SW 1271 (cell line): ENCODE results near the gene HNRNPM.
"Not testable (repeated sequence)": the region's sequence is repeated elsewhere in the genome, so short reads cannot be mapped to it uniquely, and the experiment has no call there.

ENCODE experiments used
- DNase-seq, 2 experiments: peaks; one replicate each; lab custom pipeline; 2025; lab: John Stamatoyannopoulos, UW

The HNRNPM gene

DNA sequence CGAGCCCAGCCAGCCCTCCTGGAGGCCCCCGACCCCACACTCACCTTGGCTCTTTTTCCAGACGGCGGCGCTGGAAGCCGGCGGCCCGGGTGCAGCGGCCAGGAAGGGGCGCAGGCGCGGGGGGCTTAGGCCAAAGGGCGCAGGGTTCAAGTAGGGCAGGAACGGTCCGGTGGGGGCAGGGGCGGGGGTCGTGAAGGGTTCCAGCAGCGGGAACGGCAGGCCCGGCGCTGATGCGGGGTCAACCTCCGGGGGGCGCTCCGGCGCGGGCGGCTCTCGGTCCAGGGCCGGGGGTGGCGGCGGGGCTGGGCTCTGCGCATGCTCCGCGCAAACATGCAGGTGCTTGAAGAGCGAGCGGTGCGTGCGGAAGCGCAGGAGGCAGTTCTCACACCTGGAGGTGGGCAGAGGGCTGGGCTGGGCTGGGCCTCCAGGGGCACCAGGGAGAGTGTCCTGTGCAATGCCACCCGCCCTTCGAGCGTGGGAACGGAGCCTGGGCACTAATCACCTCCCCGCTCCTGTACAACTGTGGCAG, 66.9 kb downstream of the HNRNPM start:
- no peak for DNase-seq

- DNase-seq, result peak in 1 of 2 experiments; percentile 10
Observed at GRCh38 chr19:8512115-8512967, 67.6 kb downstream of the HNRNPM start.

GRCh38 chr19:8513036-8513686, 68.4 kb downstream of the HNRNPM start:
- DNase-seq, result no peak

DNA sequence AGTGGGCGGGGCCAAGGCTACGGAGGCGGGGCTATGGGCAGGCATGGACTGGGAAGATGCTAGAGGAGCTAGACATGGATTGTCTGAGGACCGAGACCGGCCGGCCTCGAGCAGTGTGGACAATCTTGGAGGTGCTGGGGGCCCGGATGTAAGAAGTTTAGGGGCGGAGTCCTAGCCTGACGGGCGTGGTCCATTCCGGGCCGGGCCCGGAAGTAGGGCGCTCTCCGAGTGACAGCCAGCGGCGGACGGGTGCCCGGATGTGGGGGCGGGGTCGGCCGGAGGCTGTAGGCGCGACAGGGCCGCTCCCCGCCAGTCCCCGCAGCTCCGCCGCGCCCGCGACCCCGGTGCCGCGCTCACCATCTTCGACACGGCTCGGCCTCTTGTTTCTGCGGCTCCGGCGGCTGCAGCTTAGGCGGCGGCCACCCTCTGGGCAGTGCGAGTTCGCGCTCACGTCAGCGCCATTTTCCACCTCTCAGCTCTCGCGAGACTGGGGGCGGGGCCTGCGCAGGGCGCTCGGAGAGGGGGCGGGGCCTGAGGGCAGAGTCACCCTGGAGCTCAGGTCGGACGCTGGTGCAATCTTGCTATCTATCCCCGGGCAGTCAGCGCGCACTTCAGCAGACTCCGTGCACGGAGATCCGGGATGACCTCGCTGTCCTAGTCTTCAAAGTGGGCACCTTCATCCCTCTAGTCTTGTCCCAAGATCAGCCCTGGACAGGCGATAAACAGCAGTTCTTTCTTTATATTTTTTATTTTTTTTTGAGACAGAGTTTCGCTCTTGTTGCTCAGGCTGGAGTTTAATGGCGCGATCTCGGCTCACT, 69.1 kb downstream of the HNRNPM start, which contains the start of gene ZNF414:
Gene ZNF414 (minus strand): TSS at position 481 of the 818 bp plus-strand sequence. CDS start 121 bp downstream, at position 360.
- DNase-seq, result peak; percentile 92 to 97

DNA sequence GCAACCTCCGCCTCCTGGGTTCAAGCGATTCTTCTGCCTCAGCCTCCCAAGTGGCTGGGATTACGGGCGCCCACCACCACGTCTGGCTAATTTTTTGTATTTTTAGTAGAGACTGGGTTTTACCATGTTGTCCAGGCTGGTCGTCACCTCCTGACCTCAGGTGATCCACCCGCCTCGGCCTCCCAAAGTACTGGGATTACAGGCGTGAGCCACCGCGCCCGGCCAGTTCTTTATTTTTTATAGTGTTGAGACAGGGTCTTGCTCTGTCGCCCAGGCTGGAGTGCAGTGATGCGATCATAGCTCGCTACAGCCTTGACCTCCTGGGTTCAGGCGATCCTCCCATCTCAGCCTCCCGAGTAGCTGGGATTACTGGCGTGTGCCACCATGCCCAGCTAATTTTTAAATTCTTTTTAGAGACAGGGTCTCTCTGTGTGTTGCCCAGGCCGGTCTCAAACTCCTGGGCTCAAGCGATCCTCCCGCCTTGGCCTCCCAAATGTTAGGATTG, 69.8 kb downstream of the HNRNPM start:
- not testable (repeated sequence) for DNase-seq

DNA sequence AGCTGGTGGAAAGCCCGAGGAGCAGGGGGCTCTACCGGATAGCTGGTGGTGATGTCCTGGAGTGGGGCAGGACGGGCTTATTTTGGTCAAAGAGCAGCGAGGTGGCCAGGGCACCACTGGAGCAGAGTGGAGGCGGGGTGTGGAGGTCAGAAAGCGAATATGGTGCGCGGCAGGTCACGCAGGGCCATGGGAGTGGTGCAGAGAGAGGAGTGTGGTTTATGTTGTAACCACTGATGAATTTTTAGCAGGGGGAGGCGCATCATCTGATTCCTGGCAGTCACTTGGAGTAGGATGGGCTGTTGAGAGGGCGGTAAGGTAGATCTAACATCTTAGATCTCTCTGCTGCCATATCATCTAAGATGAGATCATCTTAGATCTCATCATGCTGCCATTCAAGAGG, 70.5 kb downstream of the HNRNPM start:
- no peak for DNase-seq

DNA sequence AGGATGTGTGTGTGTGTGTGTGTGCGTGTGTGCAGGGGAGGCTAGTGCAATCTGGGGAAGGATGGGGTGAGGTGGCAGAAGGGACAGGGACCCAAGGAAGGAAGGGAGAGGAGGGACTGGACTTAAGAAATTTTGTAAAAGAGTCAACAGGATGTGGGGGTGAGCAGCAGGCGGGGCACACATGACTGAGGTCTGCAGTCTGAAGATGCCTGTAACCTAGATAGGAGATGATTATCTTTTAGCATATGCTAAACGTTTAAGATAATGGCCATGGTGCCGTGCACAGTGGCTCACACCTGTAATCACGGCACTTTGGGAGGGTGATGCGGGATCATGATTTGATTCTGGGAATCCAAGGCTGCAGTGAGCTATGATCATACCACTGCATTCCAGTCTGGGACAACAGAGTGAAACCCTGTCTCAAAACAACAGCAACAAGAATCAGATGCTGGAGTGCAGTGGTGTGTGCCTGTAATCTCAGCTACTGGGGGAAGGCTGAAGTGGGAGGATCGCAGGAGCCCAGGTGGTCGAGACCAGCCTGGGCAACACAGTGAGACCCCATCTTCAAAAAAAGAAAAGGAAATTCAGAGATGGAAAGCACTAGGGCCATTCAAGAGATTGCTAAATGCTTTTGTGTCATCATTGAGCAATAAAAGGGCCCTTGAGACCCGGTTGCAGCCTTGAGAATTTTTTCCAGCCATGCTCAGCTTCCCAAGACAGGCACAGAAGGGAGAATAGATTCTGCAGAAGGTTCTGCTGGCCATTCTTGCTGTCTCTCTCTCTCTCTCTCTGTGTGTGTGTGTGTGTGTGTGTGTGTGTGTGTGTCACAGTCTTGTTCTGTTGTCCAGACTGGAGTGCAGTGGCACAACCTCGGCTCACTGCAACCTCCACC, 73.0 kb downstream of the HNRNPM start:
- peak in 1 of 2 experiments; percentile 9 for DNase-seq

DNA sequence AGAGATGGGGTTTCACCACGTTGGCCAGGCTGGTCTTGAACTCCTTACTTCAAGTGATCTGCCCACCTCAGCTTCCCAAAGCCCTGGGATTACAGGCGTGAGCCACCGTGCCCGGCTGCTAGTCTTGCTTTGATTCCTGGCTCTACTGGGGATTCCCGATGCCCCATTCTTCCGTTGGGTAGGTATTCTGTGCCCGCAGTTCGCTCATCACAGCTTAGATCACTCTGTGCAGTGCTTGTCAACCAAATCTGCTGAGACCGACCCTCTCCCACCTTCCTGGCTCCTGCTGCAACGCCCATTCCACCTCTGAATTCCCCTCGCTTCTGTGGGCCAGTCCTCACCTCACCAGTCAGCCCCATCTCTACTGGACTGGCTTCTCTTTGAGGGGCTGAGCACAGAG, 73.8 kb downstream of the HNRNPM start:
- DNase-seq, result no peak

DNA sequence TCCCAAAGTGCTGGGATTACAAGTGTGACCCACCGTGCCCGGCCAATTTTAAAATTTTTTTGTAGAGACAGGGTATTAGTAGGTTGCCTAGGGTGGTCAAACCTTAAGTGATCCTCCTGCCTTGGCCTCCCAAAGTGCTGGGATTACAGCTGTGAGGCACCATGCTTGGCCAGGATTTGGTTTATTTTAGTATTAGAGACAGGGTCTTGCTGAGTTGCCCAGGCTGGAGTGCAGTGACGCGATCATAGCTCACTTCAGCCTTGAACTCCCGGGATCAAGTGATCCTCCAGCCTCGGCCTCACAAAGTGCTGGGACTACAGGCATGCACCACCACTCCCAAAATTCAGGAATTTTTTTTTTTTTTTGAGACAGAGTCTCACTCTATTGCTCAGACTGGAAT, 74.6 kb downstream of the HNRNPM start:
- DNase-seq, result no peak

- no peak for DNase-seq
Observed at GRCh38 chr19:8525401-8525684, 80.6 kb downstream of the HNRNPM start.

- DNase-seq, result peak; percentile 74 to 85
Observed at GRCh38 chr19:8526345-8527091, 81.7 kb downstream of the HNRNPM start.

DNA sequence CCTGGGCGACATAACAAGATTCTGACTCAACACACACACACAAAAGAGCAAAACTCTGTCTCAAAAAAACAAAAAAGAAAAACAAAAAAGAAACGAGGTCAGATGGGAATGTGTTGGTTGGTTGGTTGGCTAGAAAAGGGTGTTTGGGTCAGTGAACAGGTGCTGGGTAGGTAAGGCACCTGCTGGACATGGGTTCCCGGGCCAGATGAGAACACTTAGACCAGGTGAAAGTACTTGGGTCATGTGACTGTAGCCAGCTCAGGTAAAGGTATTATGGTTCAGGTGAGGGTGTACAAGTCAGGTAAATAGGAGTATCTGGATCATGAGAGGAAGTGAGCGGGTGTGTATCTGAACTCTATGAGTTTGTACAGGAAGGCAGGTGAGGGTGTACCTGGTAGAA, 83.7 kb downstream of the HNRNPM start:
- no peak for DNase-seq

DNA sequence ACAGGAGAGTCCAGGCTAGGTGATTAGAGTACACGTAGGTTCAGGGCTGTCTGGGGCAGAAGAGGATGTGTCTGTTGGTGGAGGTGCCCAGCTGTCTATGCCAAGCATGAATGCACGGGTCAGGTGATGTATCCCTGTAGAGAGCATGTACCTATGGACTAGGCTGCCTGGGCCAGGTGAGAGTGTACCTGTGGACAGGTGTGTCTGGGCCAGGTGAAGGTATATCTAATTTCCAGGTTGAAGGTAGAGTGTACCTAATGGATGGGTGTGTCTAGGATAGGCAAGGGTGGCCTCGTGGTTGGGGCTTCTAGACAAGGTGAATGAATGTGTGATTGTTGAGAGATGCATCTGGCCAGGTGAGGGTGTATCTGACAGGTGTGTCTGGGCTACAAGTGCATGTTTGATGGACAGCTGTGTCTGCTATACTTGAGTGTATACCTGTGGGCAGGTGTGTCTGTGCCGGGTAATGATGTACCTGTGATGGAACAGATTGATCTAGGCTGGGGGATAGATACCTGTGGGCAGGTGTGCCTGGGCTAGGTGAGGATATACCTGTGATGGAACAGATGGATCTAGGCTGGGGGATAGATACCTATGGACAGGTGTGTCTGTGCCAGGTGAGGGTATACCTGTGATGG, 84.7 kb downstream of the HNRNPM start:
- DNase-seq, result no peak

DNA sequence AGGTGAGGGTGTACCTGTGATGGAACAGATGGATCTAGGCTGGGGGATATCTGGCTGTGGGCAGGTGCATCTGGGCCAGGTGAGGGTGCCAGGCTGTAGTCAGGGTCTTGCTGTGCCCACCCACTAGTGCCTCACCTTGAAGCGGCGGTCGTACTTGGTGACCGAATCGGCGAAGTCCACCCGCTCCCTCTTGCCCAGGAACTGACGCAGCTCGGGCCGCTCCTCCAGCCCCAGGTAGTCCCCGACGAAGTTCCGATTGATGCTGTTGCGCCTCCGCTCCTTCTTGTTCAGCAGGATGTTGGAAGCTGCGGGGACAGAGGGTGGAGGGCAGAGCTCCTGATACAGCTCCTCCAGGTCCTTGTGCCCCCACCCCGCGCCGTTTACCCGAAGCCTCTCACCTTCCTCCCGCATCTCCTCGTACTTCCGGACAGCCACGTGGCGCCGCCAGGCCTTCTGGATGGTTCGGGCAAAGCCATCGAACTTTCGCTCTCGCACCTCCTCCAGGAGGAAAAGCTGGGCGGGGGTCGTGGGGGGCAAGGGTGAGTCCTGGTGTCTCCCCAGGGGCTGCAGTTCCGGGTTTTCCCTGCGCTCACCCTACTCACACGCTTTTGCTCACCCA, 85.4 kb downstream of the HNRNPM start:
- DNase-seq, result no peak

GRCh38 chr19:8531470-8531869, 86.7 kb downstream of the HNRNPM start:
- DNase-seq, result no peak

- DNase-seq, result no peak
Observed at GRCh38 chr19:8532225-8532624, 87.5 kb downstream of the HNRNPM start.

DNA sequence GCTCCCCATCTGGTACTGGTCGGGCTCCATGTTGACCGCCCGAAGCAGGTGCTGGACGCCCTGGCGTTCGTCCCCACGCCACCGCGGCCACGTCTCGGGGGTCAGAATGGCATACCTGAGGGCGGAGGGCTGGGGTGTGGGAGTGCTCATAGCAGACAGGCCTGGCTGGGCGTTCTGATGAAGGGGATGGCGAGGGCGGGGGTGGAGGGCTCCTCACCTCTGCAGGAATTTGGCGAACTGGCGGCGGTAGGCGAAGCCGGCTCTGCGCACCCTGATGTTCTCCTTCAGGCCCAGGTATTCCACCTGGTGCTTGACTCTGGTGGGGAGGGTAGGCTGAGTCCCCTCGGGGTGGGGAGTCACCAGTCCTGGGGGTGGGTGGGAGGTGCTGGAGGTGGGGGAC, 91.5 kb downstream of the HNRNPM start:
- no peak for DNase-seq

GRCh38 chr19:8537099-8537498, 92.3 kb downstream of the HNRNPM start:
- DNase-seq, result no peak
